Loucy (cell line): ENCODE measurements around the gene NAT16.
"Not testable (repeated sequence)": the region's sequence is repeated elsewhere in the genome, so short reads cannot be mapped to it uniquely, and the experiment has no call there.

Experiments used
- H2AFZ ChIP-seq: fragments of 200-600 bp; sonication (generic); 2 replicates; pipeline ENCODE4 v1.6.0; 2016; ENCODE audit warnings: antibody characterized with exemption, mild to moderate bottlenecking, low read length, moderate library complexity
- H3F3A ChIP-seq: fragments of 200-600 bp; 2 replicates; pipeline ENCODE4 v1.6.0; 2016; ENCODE audit warnings: antibody characterized with exemption, low read depth, mild to moderate bottlenecking
- H3K27me3 ChIP-seq: fragments of 200-600 bp; sonication (generic); 2 replicates; pipeline ENCODE4 v1.6.1; 2014; ENCODE audit warnings: low read length, mild to moderate bottlenecking; ENCODE audit not compliant: insufficient read depth, poor library complexity, severe bottlenecking
- H3K36me3 ChIP-seq: fragments of 200-600 bp; sonication (generic); 2 replicates; pipeline ENCODE4 v1.6.1; 2016; ENCODE audit warnings: low read length; ENCODE audit not compliant: insufficient read depth
- H3K4me1 ChIP-seq: fragments of 200-600 bp; sonication (generic); 2 replicates; pipeline ENCODE4 v1.5.1; 2014; ENCODE audit warnings: low read length, mild to moderate bottlenecking; ENCODE audit not compliant: insufficient read depth, poor library complexity, severe bottlenecking
- H3K4me2 ChIP-seq: fragments of 200-600 bp; sonication (generic); 2 replicates; pipeline ENCODE4 v1.6.0; 2014; ENCODE audit warnings: antibody characterized with exemption, low read length, low read depth, mild to moderate bottlenecking; ENCODE audit not compliant: poor library complexity, severe bottlenecking
- H3K4me3 ChIP-seq: fragments of 200-600 bp; sonication (generic); 2 replicates; pipeline ENCODE4 v1.5.1; 2014; ENCODE audit warnings: low read length, mild to moderate bottlenecking, mixed read lengths; ENCODE audit not compliant: poor library complexity, severe bottlenecking
- H3K79me2 ChIP-seq: fragments of 200-600 bp; sonication (generic); 2 replicates; pipeline ENCODE4 v1.6.1; 2014; ENCODE audit warnings: low read length; ENCODE audit not compliant: insufficient read depth
- H3K9ac ChIP-seq: fragments of 200-600 bp; sonication (generic); 2 replicates; pipeline ENCODE4 v1.6.0; 2014; ENCODE audit warnings: mild to moderate bottlenecking, low read depth, low read length, moderate library complexity; ENCODE audit not compliant: poor library complexity, severe bottlenecking
- H3K9me2 ChIP-seq: fragments of 200-600 bp; sonication (generic); replicated peaks from 2 replicates; pipeline ENCODE4 v1.6.1; 2016; ENCODE audit warnings: low read depth, low read length, mixed read lengths
- H3K9me3 ChIP-seq: fragments of 200-600 bp; sonication (generic); 2 replicates; pipeline ENCODE4 v1.6.1; 2014; ENCODE audit warnings: mild to moderate bottlenecking, antibody characterized with exemption, low read length, low read depth; ENCODE audit not compliant: insufficient read depth
- H4K20me1 ChIP-seq: fragments of 200-600 bp; sonication (generic); 2 replicates; pipeline ENCODE4 v1.6.0; 2014; ENCODE audit warnings: antibody characterized with exemption, low read length, mild to moderate bottlenecking; ENCODE audit not compliant: insufficient read depth, poor library complexity, severe bottlenecking
- EZH2phosphoT487 ChIP-seq: fragments of 200-600 bp; IDR thresholded peaks from 2 replicates; pipeline ENCODE4 v1.6.1; 2018; ENCODE audit warnings: antibody characterized with exemption, mild to moderate bottlenecking, moderate library complexity, borderline replicate concordance
- TF ChIP-seq, protein P1 (sequence below): fragments of 200-600 bp; sonication (generic); conservative IDR thresholded peaks from 2 replicates; pipeline ENCODE4 v1.5.1; 2014; ENCODE audit warnings: mild to moderate bottlenecking, antibody characterized with exemption, low read length

The NAT16 gene

DNA sequence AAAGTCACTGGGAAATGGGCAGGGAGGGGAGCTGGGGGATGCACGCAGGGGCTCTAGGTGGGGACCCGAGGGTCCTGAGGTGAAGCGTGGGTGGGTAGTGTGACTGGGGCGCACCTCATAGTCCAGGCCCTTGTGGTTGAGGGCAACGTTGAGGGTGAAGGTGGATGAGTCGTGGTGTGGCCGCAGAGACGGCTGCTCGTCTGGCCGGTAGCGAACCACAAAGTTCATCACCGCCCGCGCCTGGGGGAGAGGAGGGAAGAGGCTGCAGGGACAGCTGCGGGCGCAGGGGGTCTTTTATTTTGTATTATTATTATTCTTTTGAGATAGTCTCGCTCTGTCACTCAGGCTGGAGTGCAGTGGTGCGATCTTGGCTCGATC lies 26.6 kb upstream of the NAT16 start:
- H3K9me3 ChIP-seq: no peaks in the 10 kb centered on the region
- H3K9me2 ChIP-seq: no peaks in the 10 kb centered on the region
- H4K20me1 ChIP-seq: no peaks in the 10 kb centered on the region
- H2AFZ ChIP-seq: no peak overlapping the region
- H3K27me3 ChIP-seq: no peaks in the 10 kb centered on the region
- TF ChIP-seq, protein P1, sequence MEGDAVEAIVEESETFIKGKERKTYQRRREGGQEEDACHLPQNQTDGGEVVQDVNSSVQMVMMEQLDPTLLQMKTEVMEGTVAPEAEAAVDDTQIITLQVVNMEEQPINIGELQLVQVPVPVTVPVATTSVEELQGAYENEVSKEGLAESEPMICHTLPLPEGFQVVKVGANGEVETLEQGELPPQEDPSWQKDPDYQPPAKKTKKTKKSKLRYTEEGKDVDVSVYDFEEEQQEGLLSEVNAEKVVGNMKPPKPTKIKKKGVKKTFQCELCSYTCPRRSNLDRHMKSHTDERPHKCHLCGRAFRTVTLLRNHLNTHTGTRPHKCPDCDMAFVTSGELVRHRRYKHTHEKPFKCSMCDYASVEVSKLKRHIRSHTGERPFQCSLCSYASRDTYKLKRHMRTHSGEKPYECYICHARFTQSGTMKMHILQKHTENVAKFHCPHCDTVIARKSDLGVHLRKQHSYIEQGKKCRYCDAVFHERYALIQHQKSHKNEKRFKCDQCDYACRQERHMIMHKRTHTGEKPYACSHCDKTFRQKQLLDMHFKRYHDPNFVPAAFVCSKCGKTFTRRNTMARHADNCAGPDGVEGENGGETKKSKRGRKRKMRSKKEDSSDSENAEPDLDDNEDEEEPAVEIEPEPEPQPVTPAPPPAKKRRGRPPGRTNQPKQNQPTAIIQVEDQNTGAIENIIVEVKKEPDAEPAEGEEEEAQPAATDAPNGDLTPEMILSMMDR: no peak
- no peak for TF ChIP-seq EZH2phosphoT487
- H3K9ac ChIP-seq: no peak overlapping the region
- no peak overlapping the region for H3K4me3 ChIP-seq
- H3K36me3 ChIP-seq: no peaks in the 10 kb centered on the region
- H3K79me2 ChIP-seq: no peaks in the 10 kb centered on the region
- H3F3A ChIP-seq: no peaks in the 10 kb centered on the region
- H3K4me1 ChIP-seq: no peaks in the 10 kb centered on the region
- H3K4me2 ChIP-seq: no peak overlapping the region

- no peak overlapping the region for H2AFZ ChIP-seq
- no peaks in the 10 kb centered on the region for H3K79me2 ChIP-seq
- no peaks in the 10 kb centered on the region for H3F3A ChIP-seq
- TF ChIP-seq, protein P1: no peak
- no peak for TF ChIP-seq EZH2phosphoT487
- no peak overlapping the region for H3K4me3 ChIP-seq
- no peaks in the 10 kb centered on the region for H3K9me3 ChIP-seq
- no peaks in the 10 kb centered on the region for H3K36me3 ChIP-seq
- no peaks in the 10 kb centered on the region for H3K27me3 ChIP-seq
- H3K4me1 ChIP-seq: no peaks in the 10 kb centered on the region
- no peak overlapping the region for H3K4me2 ChIP-seq
- H3K9me2 ChIP-seq: no peaks in the 10 kb centered on the region
- H4K20me1 ChIP-seq: no peaks in the 10 kb centered on the region
- H3K9ac ChIP-seq: no peak overlapping the region
Measured at GRCh38 chr7:101205901-101206664, 26.0 kb upstream of the NAT16 start.

DNA sequence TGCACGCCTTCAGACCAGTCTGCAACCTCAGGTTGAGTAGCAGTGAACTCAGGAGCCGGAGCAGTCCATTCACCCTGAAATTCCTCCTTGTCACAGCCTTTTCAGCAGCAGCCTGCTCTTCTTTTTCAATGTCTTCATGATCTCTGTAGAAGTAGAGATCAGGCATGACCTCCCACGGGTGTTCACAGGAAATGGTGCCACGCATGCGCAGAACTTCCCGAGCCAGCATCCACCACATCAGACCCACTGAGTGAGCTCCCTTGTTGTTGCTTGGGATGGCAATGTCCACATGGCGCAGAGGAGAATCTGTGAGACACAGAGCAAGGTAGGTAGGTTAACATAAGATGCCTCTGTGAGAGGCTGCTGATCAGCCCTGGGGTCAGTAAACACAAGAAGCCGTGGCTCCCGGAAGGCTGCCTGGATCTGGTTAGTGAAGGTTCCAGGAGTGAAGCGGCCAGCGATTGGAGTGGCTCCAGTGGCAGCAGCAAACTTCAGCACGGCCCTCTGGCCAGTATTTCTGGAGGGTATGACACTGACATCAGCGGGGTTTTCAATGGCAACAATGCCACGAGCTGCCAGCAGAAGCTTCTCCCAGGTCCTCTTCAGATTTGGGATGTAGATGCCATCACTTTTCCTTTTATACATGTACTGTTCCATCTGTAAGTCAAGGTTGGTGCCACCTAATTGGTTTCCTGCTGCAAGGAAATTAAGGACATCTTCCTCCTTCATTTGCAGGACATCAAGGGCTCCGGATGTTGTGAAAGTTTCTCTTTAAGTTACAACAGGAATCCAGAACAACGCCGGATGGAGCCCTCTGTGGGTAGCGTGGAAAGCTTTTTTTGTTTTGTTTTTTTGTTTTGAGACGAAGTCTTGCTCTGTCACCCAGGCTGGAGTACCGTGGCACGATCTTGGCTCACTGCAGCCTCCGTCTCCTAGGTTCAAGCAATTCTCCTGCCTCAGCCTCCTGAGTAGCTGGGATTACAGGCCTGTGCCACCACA lies 23.9 kb upstream of the NAT16 start:
- H3K27me3 ChIP-seq, H4K20me1 ChIP-seq, H3K79me2 ChIP-seq, H3K4me1 ChIP-seq, H3K9ac ChIP-seq, H3K9me2 ChIP-seq, H2AFZ ChIP-seq, H3F3A ChIP-seq, H3K9me3 ChIP-seq, H3K36me3 ChIP-seq, H3K4me3 ChIP-seq, H3K4me2 ChIP-seq: not testable (repeated sequence)
